ENCODE measurements around the gene TBCD. TPM values are rescaled to one million over a fixed set of nuclear protein-coding genes. Genes with fewer than 3 reads are reported as not detected.

The TBCD gene
- total and polyA plus RNA-seq, 9 of the 15 experiments (the other 6 are each of a cell fraction or from before 2014, with no cell fraction given), result 8.9 to 98.5 (median 28.0) TPM

DNA sequence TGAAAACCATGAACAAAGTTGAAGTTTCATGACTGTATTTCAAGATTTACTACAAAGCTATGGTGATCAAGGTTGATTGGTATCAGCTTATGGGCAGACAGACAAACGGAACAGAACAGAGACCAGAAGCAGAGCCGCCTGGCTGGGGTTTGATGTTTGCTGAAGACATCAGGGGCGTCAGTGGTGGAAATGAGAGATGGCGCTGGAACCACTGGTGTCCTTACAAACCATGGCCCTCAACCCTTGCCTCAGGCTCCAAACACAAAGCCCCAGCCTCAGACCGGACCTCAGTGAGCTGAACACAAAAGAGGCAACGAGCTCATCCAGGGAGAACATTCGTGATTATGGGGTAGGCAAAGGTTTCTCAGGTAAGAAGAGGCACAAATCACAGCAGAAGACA lies 214.6 kb downstream of the TBCD start:
- CTCF ChIA-PET (ENCODE audit: low intra/inter-chr PET ratio), result no interaction called here
- Histone ChIP-seq H3K9me1 (ENCODE audit: control insufficient read depth, insufficient read depth, low read length) (no peaks in the 10 kb centered on the region), H3K79me2 (ENCODE audit: control insufficient read depth, insufficient read depth, low read length) (no peaks in the 10 kb centered on the region), H3K9me3 (replicated peaks; ENCODE audit: control insufficient read depth, insufficient read depth, low read depth, low read length) (no peaks in the 10 kb centered on the region), H3K4me1 (replicated peaks in 1 of 2; ENCODE audit: control insufficient read depth in 2 of 2, insufficient read depth in 2 of 2, low read length in 2 of 2) (peaks cover 0 to 12% of the 10 kb centered on the region in 2 experiments; a peak in 1 of 5 replicates), H3K27me3 (ENCODE audit: control insufficient read depth in 2 of 2, insufficient read depth in 2 of 2, low read length in 2 of 2) (no peaks in the 10 kb centered on the region), H3K4me3 (no peak overlapping the region), H2AFZ (ENCODE audit: low read depth, low read length) (no peak overlapping the region), H3K36me3 (ENCODE audit: control insufficient read depth, insufficient read depth, low read length) (no peaks in the 10 kb centered on the region), H3K9ac (ENCODE audit: insufficient read depth in 1 of 2, low read depth in 2 of 2, low read length in 2 of 2) (no peak overlapping the region), H4K20me1 (replicated peaks; ENCODE audit: control insufficient read depth, insufficient read depth, low read length) (no peaks in the 10 kb centered on the region), H3K4me2 (ENCODE audit: insufficient read depth, low read length) (no peak overlapping the region), H3K27ac (ENCODE audit: extremely low read depth, low read depth, low read length) (no peak overlapping the region)
- no peak for FAIRE-seq
- in situ Hi-C loops (cut with MboI), result no loop called here
- intact Hi-C loops (cut with micrococcal nuclease), result no loop called here
- TF ChIP-seq ZKSCAN3 (CRISPR knock-in tag; IDR thresholded peaks at IDR 0.05) (no peak), CXXC5 (CRISPR knock-in tag; IDR thresholded peaks at IDR 0.05) (no peak), COPS2 (conservative IDR thresholded peaks at IDR 0.05) (no peak), PURB (CRISPR knock-in tag; IDR thresholded peaks at IDR 0.05; ENCODE audit: low read depth) (no peak), YY1 (IDR thresholded peaks at IDR 0.05; ENCODE audit: borderline replicate concordance in 1 of 3, control insufficient read depth in 1 of 3, extremely low read depth in 1 of 3, insufficient read depth in 3 of 3, insufficient read length in 1 of 3, insufficient replicate concordance in 2 of 3, low read depth in 1 of 3, low read length in 2 of 3) (no peak), POLR2B (IDR thresholded peaks at IDR 0.05; ENCODE audit: low read depth, partially characterized antibody) (no peak)
- TF ChIP-seq, protein P1, sequence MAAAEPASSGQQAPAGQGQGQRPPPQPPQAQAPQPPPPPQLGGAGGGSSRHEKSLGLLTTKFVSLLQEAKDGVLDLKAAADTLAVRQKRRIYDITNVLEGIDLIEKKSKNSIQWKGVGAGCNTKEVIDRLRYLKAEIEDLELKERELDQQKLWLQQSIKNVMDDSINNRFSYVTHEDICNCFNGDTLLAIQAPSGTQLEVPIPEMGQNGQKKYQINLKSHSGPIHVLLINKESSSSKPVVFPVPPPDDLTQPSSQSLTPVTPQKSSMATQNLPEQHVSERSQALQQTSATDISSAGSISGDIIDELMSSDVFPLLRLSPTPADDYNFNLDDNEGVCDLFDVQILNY (CRISPR knock-in tag; IDR thresholded peaks at IDR 0.05), result no peak
- TF ChIP-seq, protein P2, sequence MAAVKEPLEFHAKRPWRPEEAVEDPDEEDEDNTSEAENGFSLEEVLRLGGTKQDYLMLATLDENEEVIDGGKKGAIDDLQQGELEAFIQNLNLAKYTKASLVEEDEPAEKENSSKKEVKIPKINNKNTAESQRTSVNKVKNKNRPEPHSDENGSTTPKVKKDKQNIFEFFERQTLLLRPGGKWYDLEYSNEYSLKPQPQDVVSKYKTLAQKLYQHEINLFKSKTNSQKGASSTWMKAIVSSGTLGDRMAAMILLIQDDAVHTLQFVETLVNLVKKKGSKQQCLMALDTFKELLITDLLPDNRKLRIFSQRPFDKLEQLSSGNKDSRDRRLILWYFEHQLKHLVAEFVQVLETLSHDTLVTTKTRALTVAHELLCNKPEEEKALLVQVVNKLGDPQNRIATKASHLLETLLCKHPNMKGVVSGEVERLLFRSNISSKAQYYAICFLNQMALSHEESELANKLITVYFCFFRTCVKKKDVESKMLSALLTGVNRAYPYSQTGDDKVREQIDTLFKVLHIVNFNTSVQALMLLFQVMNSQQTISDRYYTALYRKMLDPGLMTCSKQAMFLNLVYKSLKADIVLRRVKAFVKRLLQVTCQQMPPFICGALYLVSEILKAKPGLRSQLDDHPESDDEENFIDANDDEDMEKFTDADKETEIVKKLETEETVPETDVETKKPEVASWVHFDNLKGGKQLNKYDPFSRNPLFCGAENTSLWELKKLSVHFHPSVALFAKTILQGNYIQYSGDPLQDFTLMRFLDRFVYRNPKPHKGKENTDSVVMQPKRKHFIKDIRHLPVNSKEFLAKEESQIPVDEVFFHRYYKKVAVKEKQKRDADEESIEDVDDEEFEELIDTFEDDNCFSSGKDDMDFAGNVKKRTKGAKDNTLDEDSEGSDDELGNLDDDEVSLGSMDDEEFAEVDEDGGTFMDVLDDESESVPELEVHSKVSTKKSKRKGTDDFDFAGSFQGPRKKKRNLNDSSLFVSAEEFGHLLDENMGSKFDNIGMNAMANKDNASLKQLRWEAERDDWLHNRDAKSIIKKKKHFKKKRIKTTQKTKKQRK (IDR thresholded peaks at IDR 0.05; ENCODE audit: borderline replicate concordance, low read depth, low read length), result no peak
- TF ChIP-seq, protein P3, sequence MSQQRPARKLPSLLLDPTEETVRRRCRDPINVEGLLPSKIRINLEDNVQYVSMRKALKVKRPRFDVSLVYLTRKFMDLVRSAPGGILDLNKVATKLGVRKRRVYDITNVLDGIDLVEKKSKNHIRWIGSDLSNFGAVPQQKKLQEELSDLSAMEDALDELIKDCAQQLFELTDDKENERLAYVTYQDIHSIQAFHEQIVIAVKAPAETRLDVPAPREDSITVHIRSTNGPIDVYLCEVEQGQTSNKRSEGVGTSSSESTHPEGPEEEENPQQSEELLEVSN (IDR thresholded peaks at IDR 0.05; ENCODE audit: borderline replicate concordance in 1 of 2, extremely low read depth in 1 of 2, insufficient read depth in 1 of 2, insufficient read length in 1 of 2, low read depth in 1 of 2, low read length in 1 of 2, poor library complexity in 1 of 2, severe bottlenecking in 1 of 2), result no peak
- WGBS (ENCODE audit: insufficient coverage, low coverage, missing lambda C conversion rate), result 41% methylated on average over 7 of the region's 7 CpGs
- BruUV-seq (replicated peaks), result no TSS peak
- ATAC-seq, result no peak
- DNase-seq (ENCODE audit: extremely low read depth in 1 of 4, low spot score in 3 of 4), result no peak
- POLR2A ChIA-PET, result no interaction called here
